Stimulated activated CD8-positive, alpha-beta memory T cell treated with anti-CD3 and anti-CD28 coated beads, Interleukin-15, amount 100 ng/mL, for 1 hour (primary cell): ENCODE data around the gene STARD3.

ENCODE experiments used
- DNase-seq: peaks from one replicate; pipeline ENCODE4 v3.0.0-alpha.2; 2020; ENCODE audit warnings: low read depth

Gene STARD3

GRCh38 chr17:39660397-39661385 is 23.7 kb downstream of the STARD3 start:
- no peak for DNase-seq

- no peak for DNase-seq
Observed at GRCh38 chr17:39661744-39662541, 25.0 kb downstream of the STARD3 start.

GRCh38 chr17:39662551-39663339 is 25.8 kb downstream of the STARD3 start:
- DNase-seq: no peak

- DNase-seq: no peak
Observed at GRCh38 chr17:39663340-39663687, 26.4 kb downstream of the STARD3 start.

DNA sequence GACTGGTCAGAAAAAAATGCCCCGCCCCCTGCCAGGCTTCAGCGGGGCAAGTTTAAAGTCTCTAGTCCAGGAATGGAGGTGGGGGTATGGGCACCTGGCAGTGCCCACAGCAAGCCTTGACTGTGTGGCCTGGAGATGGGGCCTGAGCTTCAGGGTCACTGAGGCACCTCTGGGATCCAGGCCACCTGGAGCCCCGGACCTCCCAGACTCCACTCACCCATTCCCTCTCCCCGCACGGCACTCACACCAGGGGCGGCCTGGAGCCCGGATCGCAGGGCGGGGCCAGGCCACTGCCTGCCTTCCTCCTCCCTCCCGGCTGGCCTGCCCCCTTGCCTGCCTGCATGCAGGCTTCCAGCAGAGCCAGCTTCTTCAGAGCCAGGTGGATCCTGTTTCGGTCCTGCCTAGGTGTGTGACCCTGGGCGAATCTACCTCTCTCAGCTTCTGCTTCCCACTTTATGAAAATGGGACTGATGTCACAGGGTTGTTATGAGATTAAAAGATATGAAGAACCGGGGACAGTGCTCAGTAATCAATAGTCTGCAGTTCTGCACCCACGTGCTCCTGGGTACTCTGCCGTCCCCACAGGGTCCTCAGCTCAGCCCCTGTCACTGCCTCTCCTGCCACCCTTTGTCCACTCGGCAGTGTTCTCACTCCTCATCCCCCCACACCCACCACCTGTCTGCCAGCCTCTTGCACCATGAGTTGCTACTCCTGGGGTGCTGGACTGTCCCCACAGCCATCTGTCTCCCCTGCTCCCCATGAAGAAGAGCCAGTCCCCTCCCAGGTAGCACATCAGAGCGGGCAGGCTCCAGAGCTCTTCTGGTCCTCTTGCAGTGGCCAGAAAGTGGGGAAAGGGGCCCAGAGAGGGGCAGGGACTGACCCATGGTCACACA is 27.0 kb downstream of the STARD3 start:
- DNase-seq: no peak

DNA sequence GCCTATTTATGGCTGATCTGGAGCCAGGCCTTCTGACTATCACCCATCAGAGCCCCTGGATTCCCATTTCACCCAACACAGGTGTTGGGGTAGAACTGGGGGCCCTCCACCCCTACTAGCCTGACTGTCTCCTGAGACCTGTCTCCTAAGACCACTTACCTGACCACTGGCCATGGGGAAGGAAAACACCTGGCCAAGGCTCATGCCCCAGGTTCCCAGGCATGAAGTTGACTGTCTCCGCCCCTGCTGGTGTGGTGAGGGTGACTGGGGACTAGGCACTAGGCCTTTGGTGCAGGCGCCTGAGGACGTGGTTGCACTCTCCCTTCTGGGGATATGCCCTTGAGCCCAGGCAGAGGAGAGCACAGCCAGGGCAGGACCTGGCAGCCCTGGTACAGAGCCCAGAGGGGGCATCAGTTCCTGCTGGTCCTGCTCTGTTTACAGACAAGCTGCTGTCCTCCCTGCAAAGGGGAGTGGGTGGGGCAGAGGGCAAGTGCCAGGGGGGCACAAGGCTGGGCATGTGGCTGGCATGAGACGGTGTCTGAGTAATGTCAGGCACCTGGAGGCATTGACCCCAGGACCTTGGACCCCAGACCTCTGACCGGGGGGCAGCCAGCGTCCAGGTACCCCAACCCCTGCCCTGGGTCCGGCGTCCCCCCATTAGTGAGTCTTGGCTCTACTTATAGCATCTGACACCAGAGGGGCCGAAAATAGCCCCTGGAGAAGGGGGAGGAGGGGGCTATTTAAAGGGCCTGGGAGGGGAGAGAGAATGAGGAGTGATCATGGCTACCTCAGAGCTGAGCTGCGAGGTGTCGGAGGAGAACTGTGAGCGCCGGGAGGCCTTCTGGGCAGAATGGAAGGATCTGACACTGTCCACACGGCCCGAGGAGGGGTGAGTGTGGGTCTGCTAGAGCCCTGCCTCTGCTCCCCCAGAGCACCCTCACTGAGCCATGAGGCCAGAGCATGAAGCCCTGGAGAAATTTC is 27.9 kb downstream of the STARD3 start, which contains the start of gene TCAP:
TSS of gene TCAP (plus strand) at position 769 of the 981 bp plus-strand sequence. CDS start at position 780, 11 bp downstream.
- no peak for DNase-seq

DNA sequence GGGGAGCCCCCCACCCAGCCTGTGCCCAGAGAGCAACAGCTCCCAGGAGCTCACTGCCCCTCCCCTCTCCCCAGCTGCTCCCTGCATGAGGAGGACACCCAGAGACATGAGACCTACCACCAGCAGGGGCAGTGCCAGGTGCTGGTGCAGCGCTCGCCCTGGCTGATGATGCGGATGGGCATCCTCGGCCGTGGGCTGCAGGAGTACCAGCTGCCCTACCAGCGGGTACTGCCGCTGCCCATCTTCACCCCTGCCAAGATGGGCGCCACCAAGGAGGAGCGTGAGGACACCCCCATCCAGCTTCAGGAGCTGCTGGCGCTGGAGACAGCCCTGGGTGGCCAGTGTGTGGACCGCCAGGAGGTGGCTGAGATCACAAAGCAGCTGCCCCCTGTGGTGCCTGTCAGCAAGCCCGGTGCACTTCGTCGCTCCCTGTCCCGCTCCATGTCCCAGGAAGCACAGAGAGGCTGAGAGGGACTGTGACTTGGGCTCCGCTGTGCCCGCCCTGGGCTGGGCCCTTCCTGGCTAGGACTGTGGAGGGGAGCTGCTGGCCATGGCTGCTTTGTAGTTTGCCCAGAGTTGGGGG is 28.8 kb downstream of the STARD3 start:
- DNase-seq: no peak

DNA sequence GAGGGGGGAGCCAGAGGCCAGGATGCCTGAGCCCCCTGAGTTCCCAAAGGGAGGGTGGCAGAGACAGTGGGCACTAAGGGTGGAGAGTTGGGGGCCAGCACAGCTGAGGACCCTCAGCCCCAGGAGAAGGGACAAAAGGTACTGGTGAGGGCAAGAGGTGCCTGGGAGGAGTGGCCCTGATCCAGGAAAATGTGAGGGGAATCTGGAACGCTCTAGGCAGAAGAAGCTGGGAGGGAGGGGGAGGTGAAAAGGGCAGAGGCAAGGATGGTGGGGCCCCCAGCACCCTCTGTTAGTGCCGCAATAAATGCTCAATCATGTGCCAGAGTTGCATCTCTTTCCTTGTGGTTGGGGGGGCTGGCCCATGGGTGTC is 29.3 kb downstream of the STARD3 start:
- no peak for DNase-seq

GRCh38 chr17:39666601-39667261 is 29.8 kb downstream of the STARD3 start:
- DNase-seq: no peak

- DNase-seq: no peak
Observed at GRCh38 chr17:39667262-39667944, 30.5 kb downstream of the STARD3 start.

DNA sequence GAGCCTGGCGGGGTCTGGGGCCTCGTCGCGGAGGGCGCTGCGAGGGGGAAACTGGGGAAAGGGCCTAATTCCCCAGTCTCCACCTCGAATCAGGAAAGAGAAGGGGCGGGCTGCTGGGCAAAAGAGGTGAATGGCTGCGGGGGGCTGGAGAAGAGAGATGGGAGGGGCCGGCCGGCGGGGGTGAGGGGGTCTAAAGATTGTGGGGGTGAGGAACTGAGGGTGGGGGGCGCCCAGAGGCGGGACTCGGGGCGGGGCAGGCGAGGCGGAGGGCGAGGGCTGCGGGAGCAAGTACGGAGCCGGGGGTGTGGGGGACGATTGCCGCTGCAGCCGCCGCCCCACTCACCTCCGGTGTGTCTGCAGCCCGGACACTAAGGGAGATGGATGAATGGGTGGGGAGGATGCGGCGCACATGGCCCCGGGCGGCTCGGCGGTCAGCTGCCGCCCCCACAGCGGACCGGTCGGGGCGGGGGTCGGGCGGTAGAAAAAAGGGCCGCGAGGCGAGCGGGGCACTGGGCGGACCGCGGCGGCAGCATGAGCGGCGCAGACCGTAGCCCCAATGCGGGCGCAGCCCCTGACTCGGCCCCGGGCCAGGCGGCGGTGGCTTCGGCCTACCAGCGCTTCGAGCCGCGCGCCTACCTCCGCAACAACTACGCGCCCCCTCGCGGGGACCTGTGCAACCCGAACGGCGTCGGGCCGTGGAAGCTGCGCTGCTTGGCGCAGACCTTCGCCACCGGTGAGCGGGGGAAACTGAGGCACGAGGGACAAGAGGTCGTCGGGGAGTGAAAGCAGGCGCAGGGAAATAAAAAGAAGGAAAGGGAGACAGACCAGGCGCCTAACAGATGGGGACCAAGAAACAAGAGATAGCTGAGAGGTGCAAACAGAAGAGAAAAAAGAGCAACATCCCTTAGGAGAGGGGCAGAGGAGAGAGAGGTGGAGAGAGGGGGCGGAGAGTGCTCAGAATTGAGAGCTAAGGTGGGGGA is 31.3 kb downstream of the STARD3 start, which contains the start of gene PNMT:
TSS of gene PNMT (plus strand) at position 509 of the 980 bp plus-strand sequence. CDS start at position 532, 23 bp downstream.
- peak; percentile 50 for DNase-seq

DNA sequence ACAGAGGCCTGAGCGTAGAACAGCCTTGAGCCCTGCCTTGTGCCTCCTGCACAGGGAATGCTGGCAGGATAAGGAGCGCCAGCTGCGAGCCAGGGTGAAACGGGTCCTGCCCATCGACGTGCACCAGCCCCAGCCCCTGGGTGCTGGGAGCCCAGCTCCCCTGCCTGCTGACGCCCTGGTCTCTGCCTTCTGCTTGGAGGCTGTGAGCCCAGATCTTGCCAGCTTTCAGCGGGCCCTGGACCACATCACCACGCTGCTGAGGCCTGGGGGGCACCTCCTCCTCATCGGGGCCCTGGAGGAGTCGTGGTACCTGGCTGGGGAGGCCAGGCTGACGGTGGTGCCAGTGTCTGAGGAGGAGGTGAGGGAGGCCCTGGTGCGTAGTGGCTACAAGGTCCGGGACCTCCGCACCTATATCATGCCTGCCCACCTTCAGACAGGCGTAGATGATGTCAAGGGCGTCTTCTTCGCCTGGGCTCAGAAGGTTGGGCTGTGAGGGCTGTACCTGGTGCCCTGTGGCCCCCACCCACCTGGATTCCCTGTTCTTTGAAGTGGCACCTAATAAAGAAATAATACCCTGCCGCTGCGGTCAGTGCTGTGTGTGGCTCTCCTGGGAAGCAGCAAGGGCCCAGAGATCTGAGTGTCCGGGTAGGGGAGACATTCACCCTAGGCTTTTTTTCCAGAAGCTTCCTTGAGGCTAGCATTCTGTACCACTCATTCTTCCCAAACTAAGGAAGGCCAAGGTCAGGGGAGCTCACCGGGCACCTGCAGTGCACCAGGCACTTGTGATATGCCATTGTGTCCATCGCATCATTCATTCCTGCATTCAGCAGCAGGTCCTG is 33.2 kb downstream of the STARD3 start:
- no peak for DNase-seq

DNA sequence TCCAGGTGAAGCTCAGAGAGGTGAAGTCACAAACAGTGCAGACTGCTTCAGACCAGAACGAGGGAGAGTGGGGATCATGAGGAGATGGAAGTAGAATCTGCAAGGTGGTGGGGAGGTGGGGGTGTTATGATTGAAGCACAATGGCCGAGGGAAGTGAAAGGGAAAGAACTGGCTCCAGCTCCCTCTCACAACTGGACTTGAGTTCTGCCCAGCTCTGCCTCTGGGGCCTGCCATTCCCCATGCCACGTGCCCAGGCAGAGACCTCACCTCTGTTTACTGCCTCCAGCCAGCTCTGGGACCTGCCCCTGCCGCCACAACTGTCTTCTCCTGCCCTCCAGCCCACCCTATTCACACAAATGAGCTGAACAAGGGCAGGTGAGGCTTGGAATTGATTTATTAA is 33.8 kb downstream of the STARD3 start:
- DNase-seq: no peak

DNA sequence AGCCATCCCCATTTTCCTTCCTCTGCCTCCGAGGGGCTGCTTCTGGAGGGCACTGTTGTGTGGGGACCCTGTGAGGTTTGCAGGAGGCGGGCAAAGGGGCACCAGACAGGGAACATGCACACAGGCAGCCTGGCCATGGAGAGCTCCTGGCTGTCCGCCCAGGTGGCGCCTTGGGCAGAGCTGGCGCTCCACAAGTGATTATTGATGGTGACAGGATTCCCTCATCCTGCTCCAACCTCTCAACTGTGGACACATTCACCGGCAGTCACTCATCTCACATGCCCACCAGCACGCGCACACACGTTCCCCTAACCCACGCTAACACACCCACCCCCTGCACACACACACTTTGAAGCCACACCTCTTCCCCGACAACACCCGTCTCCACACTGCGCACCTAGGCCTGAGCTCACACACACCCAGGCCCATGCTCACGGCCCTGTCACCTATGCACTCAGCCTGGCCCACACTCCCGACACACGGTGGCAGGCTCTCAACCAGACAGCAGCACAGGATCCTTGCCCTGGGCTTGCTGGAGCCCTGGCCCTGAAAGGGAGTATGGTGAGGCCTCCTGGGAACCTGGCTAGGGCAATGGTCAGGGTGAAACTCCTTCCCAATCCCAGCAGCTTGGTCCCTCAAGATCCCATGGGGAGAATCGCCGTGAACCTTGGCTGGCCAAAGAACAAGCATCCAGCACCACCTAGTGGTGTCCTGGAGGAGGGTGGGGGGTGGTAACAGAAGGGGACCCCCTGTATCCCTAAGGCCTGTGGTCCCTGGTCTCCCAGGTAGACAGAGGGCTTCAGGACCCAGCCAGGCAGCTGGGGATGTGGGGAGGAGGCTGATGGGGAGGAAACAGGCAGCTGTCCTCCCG is 34.9 kb downstream of the STARD3 start:
- DNase-seq: no peak
